HG03342 (cell line): ENCODE measurements around the gene SLC39A2.

Source experiments
- ATAC-seq: cut with Tn5 transposase; IDR thresholded peaks from one replicate; pipeline ENCODE4 v1.9.1; 2021; ENCODE audit warnings: mild to moderate bottlenecking, moderate library complexity; ENCODE audit not compliant: unreplicated experiment

The SLC39A2 gene

DNA sequence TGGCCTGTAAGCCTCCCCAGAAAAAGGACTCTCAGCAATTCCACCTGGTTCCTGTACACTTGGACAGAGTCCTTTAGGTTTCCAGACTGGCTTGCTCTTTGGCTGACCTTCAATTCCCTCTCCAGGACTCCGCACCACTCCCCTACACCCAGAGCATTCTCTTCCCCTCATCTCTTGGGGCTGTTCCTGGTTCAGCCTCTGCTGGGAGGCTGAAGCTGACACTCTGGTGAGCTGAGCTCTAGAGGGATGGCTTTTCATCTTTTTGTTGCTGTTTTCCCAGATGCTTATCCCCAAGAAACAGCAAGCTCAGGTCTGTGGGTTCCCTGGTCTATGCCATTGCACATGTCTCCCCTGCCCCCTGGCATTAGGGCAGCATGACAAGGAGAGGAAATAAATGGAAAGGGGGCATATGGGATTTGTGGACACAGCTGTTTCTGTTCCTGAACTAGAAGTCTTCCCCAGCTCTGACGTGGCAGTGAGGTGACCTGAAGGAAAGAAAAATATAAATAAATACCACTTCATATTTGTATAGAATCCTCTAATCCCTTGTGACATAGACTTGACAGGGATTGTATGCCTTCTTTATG, 44.4 kb downstream of the SLC39A2 start:
- ATAC-seq, result no peak

DNA sequence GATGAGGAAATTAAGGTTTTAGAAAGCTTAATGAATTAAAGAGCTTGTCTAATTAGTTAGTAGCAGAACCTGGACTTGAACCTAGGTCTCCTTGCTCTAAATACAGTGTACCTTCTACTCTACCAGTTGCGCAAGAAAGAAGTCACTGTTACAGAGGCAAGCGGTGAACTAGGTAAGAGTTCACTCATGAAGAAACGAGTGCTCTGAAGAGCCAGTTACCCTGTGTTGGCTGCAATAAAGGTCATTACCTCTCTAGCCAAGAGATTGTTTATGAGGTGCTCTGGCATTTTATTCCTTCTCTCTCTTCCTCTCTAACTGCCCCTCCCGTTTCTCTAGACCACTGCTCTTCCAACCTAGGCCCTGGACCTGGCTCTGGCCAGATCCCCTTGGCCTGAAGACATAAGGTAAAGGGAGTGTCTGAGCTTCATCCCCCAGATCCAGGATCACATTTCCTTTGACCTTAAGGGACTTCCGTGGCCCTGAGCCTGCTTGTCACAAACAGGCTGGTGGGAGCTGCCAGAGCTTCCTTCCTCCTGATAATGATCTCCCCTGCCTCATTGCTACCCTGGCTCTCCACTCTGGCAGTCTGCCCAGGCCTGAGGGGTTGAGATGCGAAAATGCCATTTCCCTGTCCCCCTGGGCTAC, 45.0 kb downstream of the SLC39A2 start:
- ATAC-seq, result no peak

DNA sequence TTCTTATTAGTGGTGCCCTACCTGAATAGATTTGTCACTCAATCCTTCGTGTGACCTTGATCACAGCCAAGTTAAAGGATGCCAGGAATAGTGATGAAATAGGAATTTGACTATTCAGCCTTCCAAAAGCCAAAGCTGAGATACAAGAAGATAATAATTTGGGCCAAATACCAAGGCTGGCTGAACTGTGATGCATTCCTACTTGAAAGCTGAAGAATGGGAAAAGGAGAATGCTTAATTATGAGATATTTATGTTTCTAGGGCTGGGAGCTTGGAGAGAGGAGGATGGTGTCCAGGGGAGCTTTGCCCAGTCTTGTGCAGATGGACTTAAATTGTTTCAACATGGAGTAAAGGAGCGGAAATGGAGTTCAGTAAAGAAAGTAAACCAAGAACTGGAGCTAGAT, 48.3 kb downstream of the SLC39A2 start:
- no peak for ATAC-seq

DNA sequence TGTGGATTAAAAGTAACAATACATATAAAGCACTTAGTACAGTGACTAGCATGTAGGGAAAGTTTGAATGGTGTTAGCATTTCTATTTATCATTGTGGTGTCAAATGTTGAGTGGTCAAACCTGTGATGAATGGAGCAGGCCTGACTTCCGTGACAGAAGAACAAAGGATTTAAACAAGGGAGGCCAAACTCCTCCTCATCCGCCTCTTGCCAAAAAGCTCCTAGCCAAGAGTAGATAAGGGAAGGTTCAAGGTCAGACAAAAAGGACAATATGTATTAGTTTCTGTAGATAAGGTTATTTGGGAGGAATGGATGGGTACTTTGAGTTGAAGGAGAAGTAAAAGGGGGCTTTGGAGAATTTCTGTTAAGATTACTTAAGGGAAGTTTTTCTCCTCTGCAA, 49.5 kb downstream of the SLC39A2 start:
- ATAC-seq, result no peak

DNA sequence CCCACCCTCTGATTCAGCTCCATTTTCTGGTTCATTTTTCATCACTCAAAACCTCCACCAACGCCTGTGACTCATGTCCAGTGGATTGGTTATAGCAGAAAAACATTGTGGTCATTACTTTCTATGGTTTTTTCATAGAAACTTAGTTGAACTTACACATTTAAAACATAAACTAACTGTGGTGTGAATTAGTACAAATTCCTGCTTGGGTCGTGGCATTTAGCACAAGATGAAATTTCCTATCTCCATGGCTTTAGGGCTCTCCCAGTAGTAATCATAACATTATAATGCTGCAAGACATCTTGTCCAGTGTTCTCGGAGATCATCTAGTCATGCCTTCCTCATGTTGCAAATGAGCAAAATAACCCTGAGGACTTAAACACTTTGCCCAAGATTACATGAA, 50.2 kb downstream of the SLC39A2 start:
- no peak for ATAC-seq

DNA sequence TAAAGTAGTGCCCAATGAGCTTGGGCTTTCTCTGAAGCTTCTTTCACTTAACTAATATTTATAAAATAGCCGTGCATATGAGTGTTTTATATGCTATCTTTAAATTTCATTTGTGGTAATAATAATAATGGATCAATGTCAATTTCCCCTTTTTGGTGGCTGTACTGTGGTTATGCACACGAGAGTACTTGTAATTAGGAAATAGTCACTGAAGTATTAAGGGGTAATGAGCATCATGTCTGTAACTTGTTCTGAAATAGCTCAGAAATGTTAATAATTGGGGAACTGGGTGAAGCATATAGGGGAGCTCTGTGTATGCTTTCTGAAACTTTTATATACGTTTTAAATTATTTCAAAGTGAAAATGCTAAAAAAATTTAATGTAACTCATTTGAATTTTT, 51.5 kb downstream of the SLC39A2 start:
- ATAC-seq, result no peak
